ENCODE results near the gene FAM120B.

Gene FAM120B

DNA sequence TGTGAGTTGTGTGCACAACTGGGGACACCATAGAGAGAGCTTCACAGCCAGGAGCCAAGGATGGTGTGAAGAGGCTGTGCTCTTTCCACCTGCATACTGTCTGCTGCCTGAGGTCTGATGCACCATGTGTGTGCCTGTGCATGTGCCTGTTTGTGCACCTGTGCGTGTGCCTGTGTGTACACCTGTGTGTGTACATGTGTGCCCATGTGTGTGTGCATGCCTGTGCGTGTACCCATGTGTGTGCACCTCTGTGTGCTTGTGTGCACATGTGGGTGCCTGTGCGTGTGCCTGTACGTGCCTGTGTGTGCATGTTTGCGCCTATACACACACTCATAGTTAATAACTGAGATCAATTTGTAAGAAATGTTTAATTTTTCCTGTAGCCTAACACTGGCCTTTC lies 51.3 kb downstream of the FAM120B start:
- no peak for DNase-seq (ENCODE audit: low spot score)

- no peak for DNase-seq (ENCODE audit: low spot score)
Measured at GRCh38 chr6:170358496-170358895, 51.9 kb downstream of the FAM120B start.

- no peak for DNase-seq (ENCODE audit: low spot score)
Measured at GRCh38 chr6:170360476-170360875, 53.9 kb downstream of the FAM120B start.

GRCh38 chr6:170361335-170361734 lies 54.8 kb downstream of the FAM120B start:
- no peak for DNase-seq (ENCODE audit: low spot score)

GRCh38 chr6:170362121-170362520 lies 55.6 kb downstream of the FAM120B start:
- no peak for DNase-seq (ENCODE audit: low spot score)

DNA sequence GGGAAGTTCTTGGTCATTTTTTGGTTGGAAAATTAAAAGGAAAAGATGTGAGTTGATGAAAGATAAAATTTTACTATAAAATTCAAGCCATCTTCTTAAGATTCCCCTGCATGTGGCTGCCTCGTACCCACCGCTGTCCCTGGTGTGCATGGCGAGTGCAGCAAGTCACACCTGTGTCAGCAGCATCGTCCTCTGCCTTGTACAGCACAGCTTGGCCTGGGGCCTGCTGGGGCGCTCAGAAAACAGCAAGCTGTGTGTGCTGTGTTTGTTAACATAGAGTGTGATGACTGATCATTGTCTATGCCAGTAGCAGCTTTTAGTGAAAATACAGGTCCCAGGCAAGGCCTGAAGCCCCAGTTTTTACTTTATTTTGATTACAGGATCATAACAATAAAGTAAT lies 56.7 kb downstream of the FAM120B start:
- DNase-seq (ENCODE audit: low spot score) = no peak

GRCh38 chr6:170365121-170365520 lies 58.6 kb downstream of the FAM120B start:
- DNase-seq (ENCODE audit: low spot score) = no peak

- no peak for DNase-seq (ENCODE audit: low spot score)
Measured at GRCh38 chr6:170365593-170365992, 59.0 kb downstream of the FAM120B start.

DNA sequence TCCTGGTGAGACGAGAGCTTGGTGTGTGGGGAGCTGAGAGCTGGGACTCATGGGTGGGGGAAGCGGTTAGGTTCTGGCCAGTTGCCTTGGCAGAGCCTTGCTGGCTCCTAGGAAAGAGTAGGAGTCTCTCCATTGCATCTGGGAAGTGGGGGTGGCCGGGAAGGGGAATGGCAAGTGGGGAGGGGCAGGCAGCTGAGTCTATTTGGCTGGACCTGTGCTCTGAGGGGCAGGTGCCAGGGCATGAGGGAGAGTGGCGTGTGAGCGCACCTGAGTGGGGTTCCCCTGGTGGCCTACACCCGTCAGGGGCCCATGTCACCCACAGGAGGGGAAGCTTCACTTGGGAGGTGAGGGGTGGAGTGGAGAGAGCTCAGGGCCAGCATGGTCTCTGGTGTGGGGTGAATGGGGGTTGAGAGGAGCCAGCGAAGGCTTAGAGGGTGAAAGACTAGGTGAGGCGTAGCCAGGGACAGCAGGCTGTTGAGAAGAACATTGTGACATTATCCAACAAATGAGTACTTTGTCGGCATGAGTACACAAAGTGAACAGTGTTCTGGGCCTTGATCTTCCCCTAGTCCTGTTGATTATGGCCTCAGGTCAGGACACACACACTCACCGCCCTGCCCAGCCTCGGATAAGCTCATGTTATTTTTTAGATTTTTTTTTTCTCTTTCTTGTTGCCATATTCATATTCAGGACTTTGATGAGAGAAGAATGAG lies 59.8 kb downstream of the FAM120B start:
- DNase-seq (ENCODE audit: low spot score) = no peak

DNA sequence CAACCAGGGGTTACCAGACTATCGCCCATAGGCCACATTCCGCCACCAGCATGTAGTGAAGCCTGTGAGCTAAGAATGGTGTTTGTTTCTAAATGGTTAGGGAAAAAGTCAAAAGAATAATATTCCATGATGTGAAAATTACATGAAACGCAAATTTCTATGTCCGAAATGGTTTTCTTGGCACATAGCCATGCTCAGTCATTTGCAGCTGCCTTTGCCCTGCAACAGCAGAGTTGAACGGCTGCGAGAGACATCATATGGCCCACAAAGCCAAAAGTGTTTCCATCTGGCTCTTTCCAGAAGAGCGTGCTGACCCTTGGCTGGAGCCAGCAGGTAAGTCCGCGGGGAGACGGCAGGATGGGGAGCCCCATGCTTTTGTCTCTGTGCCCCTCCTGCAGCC lies 60.7 kb downstream of the FAM120B start:
- no peak for DNase-seq (ENCODE audit: low spot score)

DNA sequence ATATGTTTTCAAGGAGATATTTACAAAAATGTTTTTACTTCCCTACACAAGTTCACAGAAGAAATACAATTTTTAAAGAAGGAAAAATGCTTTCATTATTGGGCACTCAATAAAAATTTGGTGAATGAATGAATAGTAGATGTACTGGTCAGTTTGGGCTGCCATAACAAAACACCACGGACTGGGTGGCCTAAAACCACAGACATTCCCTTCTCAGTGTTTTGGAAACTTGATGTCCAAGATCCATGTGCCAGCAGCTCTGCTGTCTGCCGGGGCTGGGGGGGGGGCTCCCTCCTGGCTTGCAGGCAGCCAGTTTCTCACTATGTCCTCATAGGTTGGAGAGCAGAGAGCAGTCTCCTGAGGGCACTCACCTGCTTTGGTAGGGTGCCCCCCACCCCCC lies 62.0 kb downstream of the FAM120B start:
- no peak for DNase-seq (ENCODE audit: low spot score)

GRCh38 chr6:170369403-170369802 lies 62.8 kb downstream of the FAM120B start:
- DNase-seq (ENCODE audit: low spot score) = no peak

DNA sequence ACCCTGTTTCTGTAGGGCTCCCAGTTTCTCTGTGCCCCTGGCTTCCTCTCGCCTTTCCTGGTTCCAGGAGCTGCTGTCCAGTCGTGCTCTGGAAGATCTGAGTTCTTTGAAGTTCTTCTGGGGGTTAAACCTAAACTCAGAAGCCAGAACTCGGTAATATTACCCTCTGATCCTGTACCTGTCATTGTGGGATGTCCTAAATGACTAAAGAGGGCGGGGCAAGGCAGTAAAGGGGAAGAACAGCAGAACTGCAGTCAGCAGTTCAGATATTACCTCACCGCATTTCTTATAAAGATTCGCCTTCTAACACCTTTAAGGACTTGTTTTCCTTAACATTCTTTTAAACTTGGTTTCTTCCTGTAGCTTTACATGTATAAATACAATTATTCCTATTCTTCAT lies 63.9 kb downstream of the FAM120B start:
- no peak for DNase-seq (ENCODE audit: low spot score)

DNA sequence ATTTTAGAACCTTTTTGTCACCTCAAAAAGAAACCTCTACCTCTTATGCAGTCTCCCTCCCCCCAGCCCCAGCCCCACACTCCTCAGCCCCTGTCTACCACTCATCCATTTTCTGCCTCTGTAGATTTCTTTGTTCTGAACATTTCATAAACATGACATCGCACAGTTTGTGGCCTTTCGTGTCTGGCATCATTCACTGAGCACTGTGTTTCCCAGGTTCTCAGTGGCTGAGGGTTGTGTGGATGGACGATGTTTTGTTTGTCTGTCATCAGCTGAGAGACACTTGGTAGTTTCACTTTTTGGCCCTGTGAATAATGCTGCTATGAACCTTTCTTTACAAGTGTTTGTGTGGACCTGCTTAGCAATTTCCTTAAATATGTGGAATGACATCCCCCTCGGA lies 64.5 kb downstream of the FAM120B start:
- DNase-seq (ENCODE audit: low spot score) = no peak

DNA sequence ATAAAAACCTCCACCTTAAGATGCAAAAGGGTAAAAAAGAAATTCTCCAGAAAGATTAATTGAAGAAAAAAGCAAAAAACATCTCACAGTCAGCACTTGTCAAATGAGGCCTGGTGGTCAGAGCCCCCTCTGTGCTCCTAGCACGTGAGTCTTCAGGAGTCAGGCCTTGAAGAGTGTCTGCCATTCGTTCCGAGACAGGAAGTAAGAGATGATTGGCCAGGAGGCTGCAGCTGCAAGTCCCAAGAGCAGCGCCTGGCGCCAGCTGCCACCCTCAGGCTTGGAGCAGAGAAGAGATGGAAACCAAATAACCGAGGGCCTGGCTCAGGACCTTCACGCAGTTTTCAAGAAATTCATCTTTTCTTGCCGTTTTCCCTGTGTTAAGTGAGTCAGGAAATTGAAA lies 65.0 kb downstream of the FAM120B start:
- DNase-seq (ENCODE audit: low spot score) = no peak

- no peak for DNase-seq (ENCODE audit: low spot score)
Measured at GRCh38 chr6:170372380-170373325, 66.1 kb downstream of the FAM120B start.

DNA sequence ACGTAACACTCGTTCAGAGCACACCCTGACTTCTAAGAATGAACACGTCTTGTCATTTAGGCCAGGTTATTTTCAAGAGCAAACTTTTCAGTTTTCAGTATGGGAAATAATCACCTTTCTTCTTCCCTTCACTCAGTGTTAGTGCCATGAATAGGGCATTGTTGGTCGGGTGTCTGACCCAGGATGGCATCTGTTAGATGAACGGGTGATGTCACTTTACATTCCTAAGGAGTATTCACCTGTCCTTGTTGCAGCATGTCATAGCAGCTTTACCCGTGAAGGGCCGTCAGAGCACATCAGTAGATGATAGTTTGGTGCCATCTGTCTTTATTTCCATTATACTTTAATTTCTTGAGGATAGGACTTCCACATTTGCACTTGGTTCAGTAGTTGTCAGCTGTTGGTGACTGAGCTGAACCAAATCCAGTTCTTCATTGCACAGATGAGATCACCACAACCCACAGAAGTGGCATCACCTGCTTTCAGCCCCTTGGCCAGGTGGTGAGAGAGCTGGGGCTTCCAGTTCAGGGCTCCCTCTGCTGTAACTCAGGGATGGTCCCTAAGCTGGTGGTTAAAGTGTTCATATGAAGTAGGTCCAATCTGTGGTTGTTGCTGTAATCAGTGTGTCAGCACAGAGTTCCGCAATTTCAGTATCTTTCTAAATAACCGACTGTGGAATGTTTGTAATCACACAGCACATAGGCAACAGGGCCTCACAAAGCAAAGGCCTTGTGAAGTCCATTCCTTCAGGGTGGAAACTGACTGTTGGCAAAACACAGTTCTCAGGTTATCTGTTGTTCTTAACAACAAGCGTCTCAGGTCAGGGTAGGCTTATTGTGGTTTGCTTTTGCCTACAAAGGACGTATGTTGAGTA lies 68.2 kb downstream of the FAM120B start:
- DNase-seq (ENCODE audit: low spot score) = no peak

DNA sequence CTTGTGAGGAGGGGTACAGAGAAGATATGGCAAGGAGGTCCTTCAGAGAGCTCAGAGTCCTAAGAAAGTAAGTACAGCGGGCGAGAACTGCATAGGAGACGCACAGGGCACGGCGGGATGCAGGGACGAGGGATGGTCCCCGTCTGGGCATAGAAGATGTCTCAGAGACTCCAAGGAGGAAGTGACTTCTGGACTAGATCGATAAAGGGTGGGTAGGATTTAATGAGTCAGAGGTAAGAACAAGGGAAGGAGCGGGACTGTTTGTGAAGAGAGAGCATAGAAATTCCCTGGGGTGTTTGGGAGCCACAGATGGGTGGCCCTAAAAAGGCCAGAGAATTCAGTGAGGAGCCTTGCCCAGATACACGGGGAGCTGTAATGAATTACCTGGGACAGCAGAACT lies 69.1 kb downstream of the FAM120B start:
- no peak for DNase-seq (ENCODE audit: low spot score)

GRCh38 chr6:170376386-170377043 lies 70.0 kb downstream of the FAM120B start:
- DNase-seq (ENCODE audit: low spot score) = no peak

DNA sequence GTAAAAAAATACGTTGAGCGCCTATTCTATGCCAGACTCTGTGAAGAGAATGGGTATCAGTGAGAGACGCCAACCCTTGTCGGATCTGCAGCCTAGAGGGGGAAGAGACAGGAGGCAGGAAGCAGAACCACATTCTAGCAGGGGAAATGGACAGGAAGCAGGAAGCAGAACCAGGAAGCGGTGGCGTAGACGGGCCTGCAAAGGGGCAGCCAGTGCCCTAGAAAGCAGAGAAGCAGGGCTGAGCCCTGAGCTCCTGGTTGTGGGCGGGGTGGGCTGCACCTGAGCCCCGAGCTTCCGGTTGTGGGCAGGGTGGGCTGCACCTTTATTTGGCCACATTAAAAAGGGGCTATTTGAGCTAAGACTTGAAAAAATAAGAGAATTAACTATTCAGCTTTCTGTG lies 71.9 kb downstream of the FAM120B start:
- no peak for DNase-seq (ENCODE audit: low spot score)

DNA sequence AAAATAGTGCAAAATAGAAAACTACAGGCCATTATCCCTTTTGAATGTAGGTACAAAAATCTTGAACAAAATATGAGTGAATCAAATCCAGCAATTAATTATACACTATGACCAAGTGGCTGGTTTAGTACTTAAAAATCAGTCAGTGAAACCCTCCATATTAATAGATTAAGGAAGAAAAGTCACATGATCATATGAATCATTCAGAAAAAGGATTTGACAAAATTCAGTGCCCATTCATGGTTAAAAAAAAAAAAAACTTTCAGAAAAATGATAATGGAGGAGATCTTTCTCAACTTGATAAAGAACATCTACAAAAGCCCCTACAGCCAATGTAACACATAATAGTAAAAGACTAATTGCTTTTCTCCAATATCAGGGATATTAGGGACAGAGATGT lies 75.0 kb downstream of the FAM120B start:
- no peak for DNase-seq (ENCODE audit: low spot score)

All from D341Med (cell line).